ENCODE data around the gene BACE2.

Gene BACE2

GRCh38 chr21:41269535-41269934 is 101.6 kb downstream of the BACE2 start:
- ChIA-PET POLR2A (ENCODE audit: low non-redundant PET) (no interaction called here), CTCF (interaction anchor here (0.7 kb wide), 1 partner anchor 102 kb away, joined by 3 read pairs; no protein-coding TSS in a partner anchor)
- TF ChIP-seq, protein P1, sequence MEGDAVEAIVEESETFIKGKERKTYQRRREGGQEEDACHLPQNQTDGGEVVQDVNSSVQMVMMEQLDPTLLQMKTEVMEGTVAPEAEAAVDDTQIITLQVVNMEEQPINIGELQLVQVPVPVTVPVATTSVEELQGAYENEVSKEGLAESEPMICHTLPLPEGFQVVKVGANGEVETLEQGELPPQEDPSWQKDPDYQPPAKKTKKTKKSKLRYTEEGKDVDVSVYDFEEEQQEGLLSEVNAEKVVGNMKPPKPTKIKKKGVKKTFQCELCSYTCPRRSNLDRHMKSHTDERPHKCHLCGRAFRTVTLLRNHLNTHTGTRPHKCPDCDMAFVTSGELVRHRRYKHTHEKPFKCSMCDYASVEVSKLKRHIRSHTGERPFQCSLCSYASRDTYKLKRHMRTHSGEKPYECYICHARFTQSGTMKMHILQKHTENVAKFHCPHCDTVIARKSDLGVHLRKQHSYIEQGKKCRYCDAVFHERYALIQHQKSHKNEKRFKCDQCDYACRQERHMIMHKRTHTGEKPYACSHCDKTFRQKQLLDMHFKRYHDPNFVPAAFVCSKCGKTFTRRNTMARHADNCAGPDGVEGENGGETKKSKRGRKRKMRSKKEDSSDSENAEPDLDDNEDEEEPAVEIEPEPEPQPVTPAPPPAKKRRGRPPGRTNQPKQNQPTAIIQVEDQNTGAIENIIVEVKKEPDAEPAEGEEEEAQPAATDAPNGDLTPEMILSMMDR (conservative IDR thresholded peaks at IDR 0.05; ENCODE audit: low read depth) = no peak
- no peak overlapping the region for H3K27ac ChIP-seq
- DNase-seq (ENCODE audit: low spot score) = no peak

DNA sequence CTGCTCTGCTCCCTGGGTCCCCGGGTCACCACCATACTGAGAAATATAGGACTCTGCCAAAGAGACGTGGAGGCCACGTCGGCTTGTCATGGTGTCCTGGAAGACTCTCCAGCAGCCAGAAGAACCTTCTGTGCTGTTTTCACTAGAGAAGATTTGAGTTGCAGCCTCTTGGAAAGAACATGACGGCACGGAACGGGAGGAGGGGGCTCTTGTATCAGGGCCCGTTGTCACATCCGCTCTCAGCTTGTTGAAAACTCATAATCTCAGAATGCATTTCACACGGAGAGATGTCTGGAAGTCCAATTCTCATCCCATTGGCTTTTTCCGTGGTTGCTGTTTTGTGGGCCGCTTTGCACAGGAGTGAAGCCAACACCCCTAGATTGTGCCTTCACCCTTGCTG is 109.2 kb downstream of the BACE2 start:
- TF ChIP-seq, protein P1 (conservative IDR thresholded peaks at IDR 0.05; ENCODE audit: low read depth) = no peak
- ChIA-PET CTCF (no interaction called here), POLR2A (ENCODE audit: low non-redundant PET) (no interaction called here)
- DNase-seq (ENCODE audit: low spot score) = no peak
- H3K27ac ChIP-seq = no peak overlapping the region

- ChIA-PET POLR2A (ENCODE audit: low non-redundant PET) (no interaction called here), CTCF (no interaction called here)
- H3K27ac ChIP-seq = no peak overlapping the region
- TF ChIP-seq, protein P1 (conservative IDR thresholded peaks at IDR 0.05; ENCODE audit: low read depth) = no peak
- DNase-seq (ENCODE audit: low spot score) = no peak
Measured at GRCh38 chr21:41277846-41278245, 109.9 kb downstream of the BACE2 start.

GRCh38 chr21:41280115-41280919 is 112.4 kb downstream of the BACE2 start:
- ChIA-PET CTCF (interaction anchor here (0.6 kb wide), 1 partner anchor 363 kb away, joined by 5 read pairs; no protein-coding TSS in a partner anchor), POLR2A (ENCODE audit: low non-redundant PET) (no interaction called here)
- TF ChIP-seq, protein P1 (conservative IDR thresholded peaks at IDR 0.05; ENCODE audit: low read depth) = no peak
- no peak overlapping the region for H3K27ac ChIP-seq
- DNase-seq (ENCODE audit: low spot score) = no peak

DNA sequence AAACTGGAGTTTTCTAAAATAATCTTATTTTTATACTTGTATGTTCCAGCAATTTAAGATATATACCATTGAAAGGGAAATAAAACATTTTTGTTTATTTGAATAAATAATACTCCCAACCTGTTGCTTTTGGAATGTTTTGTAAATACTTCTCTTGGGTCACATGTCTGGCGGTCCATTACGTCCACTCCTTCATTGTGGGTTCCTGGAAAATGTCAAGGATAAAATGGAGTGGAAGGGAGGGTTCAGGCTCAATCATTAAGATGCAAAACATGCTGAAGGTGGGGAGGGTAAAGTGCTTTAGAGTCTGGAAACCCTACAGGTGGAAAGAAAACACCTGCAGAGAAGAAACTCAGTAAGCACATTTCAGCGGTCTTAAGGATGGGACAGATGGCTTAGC is 114.5 kb downstream of the BACE2 start:
- ChIA-PET CTCF (interaction anchor here (0.5 to 2.8 kb wide), 8 partner anchors 15 to 479 kb away, joined by 3 to 22 read pairs (median 4); no protein-coding TSS in a partner anchor), POLR2A (ENCODE audit: low non-redundant PET) (no interaction called here)
- TF ChIP-seq, protein P1 (conservative IDR thresholded peaks at IDR 0.05; ENCODE audit: low read depth) = no peak
- H3K27ac ChIP-seq = no peak overlapping the region
- no peak for DNase-seq (ENCODE audit: low spot score)

DNA sequence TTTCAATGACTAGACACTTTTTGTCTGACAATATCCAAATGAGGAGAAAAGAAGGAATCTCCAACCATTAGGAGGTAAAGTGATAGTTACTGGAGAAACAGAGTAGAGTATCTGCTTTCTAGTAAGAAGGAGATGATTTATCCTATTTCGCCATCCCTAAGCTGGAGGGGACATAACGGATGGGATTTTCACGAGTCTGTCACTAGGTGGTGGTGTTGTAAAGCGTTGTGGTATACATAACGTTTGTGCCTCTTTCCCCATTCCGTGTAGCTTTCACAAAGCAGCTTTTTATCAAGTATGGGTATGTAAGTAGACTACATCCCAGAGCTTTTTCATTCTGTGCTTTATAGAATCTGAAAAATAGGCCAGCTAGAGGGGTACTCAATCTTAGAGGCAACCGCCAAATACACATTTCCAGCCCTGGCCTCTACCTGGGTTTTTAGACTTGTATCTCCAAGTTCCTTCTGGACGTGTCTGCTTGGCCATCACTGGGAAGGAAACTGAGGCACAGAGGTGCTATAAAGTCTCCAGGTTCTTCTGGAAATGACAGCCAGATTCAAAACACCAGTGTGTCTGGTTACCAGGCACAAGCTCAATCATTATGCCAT is 115.4 kb downstream of the BACE2 start:
- DNase-seq (ENCODE audit: low spot score) = peak; percentile 80
- CTCF ChIA-PET = interaction anchor here (0.5 to 2.8 kb wide), 25 partner anchors 9 to 338 kb away, joined by 3 to 22 read pairs (median 4); no protein-coding TSS in a partner anchor
- POLR2A ChIA-PET (ENCODE audit: low non-redundant PET) = no interaction called here

More for the DNA sequence above, 115.4 kb downstream of the BACE2 start:
- no peak overlapping the region for H3K27ac ChIP-seq
- TF ChIP-seq, protein P1 (conservative IDR thresholded peaks at IDR 0.05; ENCODE audit: low read depth) = peak; percentile 79

Data from RWPE1 (cell line).